HL-60 (cell line): ENCODE data around the gene EGFL7.

ENCODE experiments used
- DNase-seq, 2 experiments: peaks; one replicate each; pipeline ENCODE4 v3.0.0-alpha.2; 2010 to 2020; ENCODE audit warnings: low read depth in 1 of 2, low spot score in 1 of 2
- H3K27ac ChIP-seq: fragments of 250-450 bp; sonication (Bioruptor Pico); replicated peaks from 2 replicates; pipeline ENCODE4 v1.5.1; 2020; ENCODE audit warnings: mild to moderate bottlenecking, moderate library complexity
- H3K27me3 ChIP-seq: fragments of 250-450 bp; sonication (Bioruptor Pico); 2 replicates; pipeline ENCODE4 v1.5.1; 2021; ENCODE audit warnings: mild to moderate bottlenecking, moderate library complexity; ENCODE audit not compliant: insufficient read depth, poor library complexity, severe bottlenecking
- H3K4me3 ChIP-seq: replicated peaks from 2 replicates; pipeline ENCODE4 v1.5.1; 2011; ENCODE audit warnings: mild to moderate bottlenecking, control low read depth, low read length; ENCODE audit not compliant: insufficient read depth
- GABPA ChIP-seq: IDR thresholded peaks from 2 replicates; pipeline ENCODE4 v1.6.1; 2012; ENCODE audit warnings: low read depth
- POLR2AphosphoS5 ChIP-seq: IDR thresholded peaks from 2 replicates; pipeline ENCODE4 v1.6.1; 2012; ENCODE audit warnings: low read depth
- SPI1 ChIP-seq: IDR thresholded peaks from 2 replicates; pipeline ENCODE4 v1.6.1; 2012; ENCODE audit warnings: low read depth, mild to moderate bottlenecking, borderline replicate concordance
- TF ChIP-seq, protein P1 (sequence below): IDR thresholded peaks from one replicate; pipeline ENCODE4 v1.5.1; 2011; ENCODE audit warnings: low read length, control low read depth, inconsistent platforms; ENCODE audit not compliant: insufficient read depth
- TF ChIP-seq, protein P2 (sequence below): IDR thresholded peaks from 2 replicates; pipeline ENCODE4 v1.6.1; 2012; ENCODE audit warnings: low read depth; ENCODE audit not compliant: insufficient replicate concordance

The EGFL7 gene

GRCh38 chr9:136614967-136615623, 47.6 kb upstream of the EGFL7 start:
- Histone ChIP-seq H3K27ac (no peak overlapping the region), H3K4me3 (no peak overlapping the region), H3K27me3 (no peaks in the 10 kb centered on the region)
- TF ChIP-seq GABPA, result no peak
- no peak for TF ChIP-seq SPI1
- TF ChIP-seq, protein P1, sequence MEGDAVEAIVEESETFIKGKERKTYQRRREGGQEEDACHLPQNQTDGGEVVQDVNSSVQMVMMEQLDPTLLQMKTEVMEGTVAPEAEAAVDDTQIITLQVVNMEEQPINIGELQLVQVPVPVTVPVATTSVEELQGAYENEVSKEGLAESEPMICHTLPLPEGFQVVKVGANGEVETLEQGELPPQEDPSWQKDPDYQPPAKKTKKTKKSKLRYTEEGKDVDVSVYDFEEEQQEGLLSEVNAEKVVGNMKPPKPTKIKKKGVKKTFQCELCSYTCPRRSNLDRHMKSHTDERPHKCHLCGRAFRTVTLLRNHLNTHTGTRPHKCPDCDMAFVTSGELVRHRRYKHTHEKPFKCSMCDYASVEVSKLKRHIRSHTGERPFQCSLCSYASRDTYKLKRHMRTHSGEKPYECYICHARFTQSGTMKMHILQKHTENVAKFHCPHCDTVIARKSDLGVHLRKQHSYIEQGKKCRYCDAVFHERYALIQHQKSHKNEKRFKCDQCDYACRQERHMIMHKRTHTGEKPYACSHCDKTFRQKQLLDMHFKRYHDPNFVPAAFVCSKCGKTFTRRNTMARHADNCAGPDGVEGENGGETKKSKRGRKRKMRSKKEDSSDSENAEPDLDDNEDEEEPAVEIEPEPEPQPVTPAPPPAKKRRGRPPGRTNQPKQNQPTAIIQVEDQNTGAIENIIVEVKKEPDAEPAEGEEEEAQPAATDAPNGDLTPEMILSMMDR, result no peak
- TF ChIP-seq POLR2AphosphoS5, result no peak
- TF ChIP-seq, protein P2, sequence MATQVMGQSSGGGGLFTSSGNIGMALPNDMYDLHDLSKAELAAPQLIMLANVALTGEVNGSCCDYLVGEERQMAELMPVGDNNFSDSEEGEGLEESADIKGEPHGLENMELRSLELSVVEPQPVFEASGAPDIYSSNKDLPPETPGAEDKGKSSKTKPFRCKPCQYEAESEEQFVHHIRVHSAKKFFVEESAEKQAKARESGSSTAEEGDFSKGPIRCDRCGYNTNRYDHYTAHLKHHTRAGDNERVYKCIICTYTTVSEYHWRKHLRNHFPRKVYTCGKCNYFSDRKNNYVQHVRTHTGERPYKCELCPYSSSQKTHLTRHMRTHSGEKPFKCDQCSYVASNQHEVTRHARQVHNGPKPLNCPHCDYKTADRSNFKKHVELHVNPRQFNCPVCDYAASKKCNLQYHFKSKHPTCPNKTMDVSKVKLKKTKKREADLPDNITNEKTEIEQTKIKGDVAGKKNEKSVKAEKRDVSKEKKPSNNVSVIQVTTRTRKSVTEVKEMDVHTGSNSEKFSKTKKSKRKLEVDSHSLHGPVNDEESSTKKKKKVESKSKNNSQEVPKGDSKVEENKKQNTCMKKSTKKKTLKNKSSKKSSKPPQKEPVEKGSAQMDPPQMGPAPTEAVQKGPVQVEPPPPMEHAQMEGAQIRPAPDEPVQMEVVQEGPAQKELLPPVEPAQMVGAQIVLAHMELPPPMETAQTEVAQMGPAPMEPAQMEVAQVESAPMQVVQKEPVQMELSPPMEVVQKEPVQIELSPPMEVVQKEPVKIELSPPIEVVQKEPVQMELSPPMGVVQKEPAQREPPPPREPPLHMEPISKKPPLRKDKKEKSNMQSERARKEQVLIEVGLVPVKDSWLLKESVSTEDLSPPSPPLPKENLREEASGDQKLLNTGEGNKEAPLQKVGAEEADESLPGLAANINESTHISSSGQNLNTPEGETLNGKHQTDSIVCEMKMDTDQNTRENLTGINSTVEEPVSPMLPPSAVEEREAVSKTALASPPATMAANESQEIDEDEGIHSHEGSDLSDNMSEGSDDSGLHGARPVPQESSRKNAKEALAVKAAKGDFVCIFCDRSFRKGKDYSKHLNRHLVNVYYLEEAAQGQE, result no peak
- no peak for DNase-seq

- H3K4me3 ChIP-seq, result no peak overlapping the region
- H3K27ac ChIP-seq, result 0 out of 2 replicates have a peak overlapping the region, but pooled peaks have one; percentile 27
- H3K27me3 ChIP-seq, result no peaks in the 10 kb centered on the region
- DNase-seq, result peak in 1 of 2 experiments; percentile 51
- TF ChIP-seq SPI1 (no peak), POLR2AphosphoS5 (no peak), GABPA (no peak)
- TF ChIP-seq, protein P1, result no peak
- TF ChIP-seq, protein P2, result no peak
Measured at GRCh38 chr9:136615631-136616306, 46.9 kb upstream of the EGFL7 start.

GRCh38 chr9:136616307-136616635, 46.4 kb upstream of the EGFL7 start:
- TF ChIP-seq, protein P2, result no peak
- TF ChIP-seq POLR2AphosphoS5, result no peak
- TF ChIP-seq, protein P1, result no peak
- H3K27me3 ChIP-seq, result no peaks in the 10 kb centered on the region
- DNase-seq, result no peak
- no peak overlapping the region for H3K27ac ChIP-seq
- no peak overlapping the region for H3K4me3 ChIP-seq
